CD4-positive, CD25-positive, alpha-beta regulatory T cell (primary cell): ENCODE data around the gene PABPN1L. TPM values are rescaled to one million over a fixed set of nuclear protein-coding genes. Genes with fewer than 3 reads are reported as not detected.

Experiments
- ATAC-seq, 2 donors: fragments of 150-1000 bp; cut with Tn5 transposase; one replicate each; pipeline ENCODE4 v1.10.0; 2021; ENCODE audit warnings: low read depth in 2 of 2, moderate number of reproducible peaks in 2 of 2, moderate library complexity in 1 of 2
- DNase-seq, 3 donors: peaks; one replicate each; pipeline versions ENCODE4 v3.0.0 to v3.0.0-alpha.2; 2012 to 2022; ENCODE audit warnings: mixed read lengths in 1 of 3
- H3K27ac ChIP-seq: one replicate; pipeline ENCODE4 v1.7.0; 2013; ENCODE audit warnings: mild to moderate bottlenecking, low read length; ENCODE audit not compliant: insufficient read depth, poor library complexity, severe bottlenecking
- H3K27me3 ChIP-seq: one replicate; pipeline ENCODE4 v1.7.0; 2013; ENCODE audit warnings: low read length; ENCODE audit not compliant: control insufficient read depth, insufficient read depth
- H3K36me3 ChIP-seq: one replicate; pipeline ENCODE4 v1.7.0; 2013; ENCODE audit warnings: mild to moderate bottlenecking, low read length, moderate library complexity; ENCODE audit not compliant: control insufficient read depth, insufficient read depth
- H3K4me1 ChIP-seq: 2 replicates; pipeline ENCODE4 v1.7.0; 2013; ENCODE audit warnings: mild to moderate bottlenecking, low read length; ENCODE audit not compliant: insufficient read depth, control insufficient read depth, poor library complexity, severe bottlenecking
- H3K4me3 ChIP-seq: one replicate; pipeline ENCODE4 v1.7.0; 2013; ENCODE audit warnings: low read depth, mild to moderate bottlenecking, low read length, moderate library complexity
- H3K9me3 ChIP-seq, 2 experiments: 1 replicate in 1 of 2; 2 replicates in 1 of 2; pipeline ENCODE4 v1.7.0; 2013; ENCODE audit warnings: low read length in 2 of 2, mild to moderate bottlenecking in 1 of 2, moderate library complexity in 1 of 2; ENCODE audit not compliant: control insufficient read depth in 2 of 2
- H3K27ac Mint-ChIP-seq, 3 donors: one replicate each; pipeline ENCODE4 v1.8.0; 2020 to 2022; ENCODE audit warnings: mild to moderate bottlenecking in 3 of 3, mixed read lengths in 3 of 3, moderate library complexity in 2 of 3
- H3K27me3 Mint-ChIP-seq: one replicate; pipeline ENCODE4 v1.8.0; 2022; ENCODE audit warnings: mild to moderate bottlenecking, mixed read lengths
- H3K36me3 Mint-ChIP-seq: one replicate; pipeline ENCODE4 v1.8.0; 2020; ENCODE audit warnings: mixed read lengths
- H3K4me1 Mint-ChIP-seq, 4 donors: one replicate each; pipeline ENCODE4 v1.8.0; 2020 to 2022; ENCODE audit warnings: mixed read lengths in 4 of 4, mild to moderate bottlenecking in 1 of 4
- H3K4me3 Mint-ChIP-seq, 4 donors: one replicate each; pipeline ENCODE4 v1.8.0; 2020 to 2022; ENCODE audit warnings: mild to moderate bottlenecking in 4 of 4, mixed read lengths in 4 of 4, moderate library complexity in 3 of 4
- H3K9me3 Mint-ChIP-seq, 7 donors: one replicate each; pipeline ENCODE4 v1.8.0; 2020 to 2022; ENCODE audit warnings: mixed read lengths in 7 of 7, mild to moderate bottlenecking in 3 of 7, moderate library complexity in 2 of 7
- polyA plus RNA-seq, 4 donors: library from polyadenylated mRNA; unstranded; fragments of 300-500 nt; fragmentation: Illumina TruSeq; gene quantifications; one replicate each; pipeline ENCODE4 v1.2.3, GENCODE V29; 2021
- total RNA-seq: library from RNA; stranded (reverse); gene quantifications from one replicate; pipeline ENCODE4 v1.2.3, GENCODE V29; 2022

PABPN1L gene
- total and polyA plus RNA-seq, 5 donors from 2014 or later = not detected

DNA sequence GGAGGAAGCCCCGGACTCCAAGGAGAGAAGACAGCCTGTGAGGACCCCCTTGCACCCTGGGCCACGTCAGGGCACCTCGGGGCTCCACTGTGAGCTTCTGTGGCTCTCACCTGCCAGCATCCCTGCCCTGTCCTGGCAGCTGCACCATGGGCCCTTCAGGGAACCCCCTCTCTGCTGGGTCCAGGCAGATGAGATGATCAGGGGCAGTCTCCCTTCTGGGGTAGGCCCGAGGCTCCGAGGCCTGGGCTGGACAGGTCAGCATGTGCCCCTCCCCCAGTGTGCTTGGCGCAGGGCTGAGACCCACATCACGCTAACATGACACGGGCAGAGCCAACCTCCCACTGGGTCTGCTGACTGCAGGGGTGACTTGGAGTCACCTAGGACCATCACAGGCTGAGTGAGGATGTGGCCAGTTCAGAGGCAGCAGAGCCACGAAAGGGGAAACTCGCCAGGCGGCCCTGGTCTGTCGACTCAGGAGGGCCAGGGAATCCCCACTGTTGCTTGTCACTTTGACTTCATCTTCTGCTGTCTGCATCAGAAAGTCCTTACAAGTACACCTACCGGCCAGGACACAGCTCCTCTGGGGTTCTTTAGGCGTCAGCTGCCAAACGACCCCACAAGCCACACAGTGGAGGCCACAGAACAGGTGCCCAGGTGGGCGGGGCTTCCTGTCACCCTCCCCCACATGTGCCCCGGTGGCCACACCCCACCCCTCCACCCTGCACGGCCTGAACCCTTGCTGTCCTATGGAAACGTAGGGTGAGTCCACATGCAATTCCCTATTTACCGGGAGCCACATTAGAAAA is 12.0 kb downstream of the PABPN1L start:
- H3K4me1 ChIP-seq = peaks cover 36% of the 10 kb centered on the region
- Mint-ChIP-seq H3K27ac (peak overlapping the region in 2 of 3 donors; percentile 63 to 88), H3K4me3 (peak overlapping the region; percentile 81 to 90 (median 86)), H3K4me1 (peaks cover 4 to 46% (median 16%) of the 10 kb centered on the region in 4 donors), H3K27me3 (no peaks in the 10 kb centered on the region), H3K36me3 (no peaks in the 10 kb centered on the region), H3K9me3 (no peaks in the 10 kb centered on the region)
- H3K27ac ChIP-seq = no peak overlapping the region
- ATAC-seq = no peak
- no peaks in the 10 kb centered on the region for H3K9me3 ChIP-seq
- peaks cover 6% of the 10 kb centered on the region for H3K36me3 ChIP-seq
- no peaks in the 10 kb centered on the region for H3K27me3 ChIP-seq
- no peak overlapping the region for H3K4me3 ChIP-seq
- peak in 2 of 3 donors; percentile 14 to 32 for DNase-seq

- no peak overlapping the region for H3K27ac ChIP-seq
- peak overlapping the region in 1 of 4 donors; percentile 58 for H3K4me3 Mint-ChIP-seq
- no peaks in the 10 kb centered on the region for H3K27me3 ChIP-seq
- no peak for ATAC-seq
- no peaks in the 10 kb centered on the region for H3K36me3 Mint-ChIP-seq
- H3K9me3 ChIP-seq = no peaks in the 10 kb centered on the region
- H3K9me3 Mint-ChIP-seq = no peaks in the 10 kb centered on the region
- H3K4me3 ChIP-seq = no peak overlapping the region
- H3K4me1 ChIP-seq = peaks cover 34% of the 10 kb centered on the region
- H3K27me3 Mint-ChIP-seq = no peaks in the 10 kb centered on the region
- DNase-seq = no peak
- peaks cover 2% of the 10 kb centered on the region for H3K36me3 ChIP-seq
- peaks cover 4 to 36% (median 14%) of the 10 kb centered on the region in 4 donors for H3K4me1 Mint-ChIP-seq
- no peak overlapping the region for H3K27ac Mint-ChIP-seq
Measured at GRCh38 chr16:88853325-88853941, 13.0 kb downstream of the PABPN1L start.

- H3K27ac ChIP-seq = no peak overlapping the region
- H3K36me3 Mint-ChIP-seq = no peaks in the 10 kb centered on the region
- peaks cover 20% of the 10 kb centered on the region for H3K4me1 ChIP-seq
- no peaks in the 10 kb centered on the region for H3K27me3 Mint-ChIP-seq
- H3K27me3 ChIP-seq = no peaks in the 10 kb centered on the region
- no peaks in the 10 kb centered on the region for H3K9me3 ChIP-seq
- ATAC-seq = no peak
- H3K27ac Mint-ChIP-seq = no peak overlapping the region
- no peak for DNase-seq
- H3K9me3 Mint-ChIP-seq = no peaks in the 10 kb centered on the region
- no peak overlapping the region for H3K4me3 ChIP-seq
- H3K4me3 Mint-ChIP-seq = no peak overlapping the region
- peaks cover 2% of the 10 kb centered on the region for H3K36me3 ChIP-seq
- peaks cover 4 to 26% (median 7%) of the 10 kb centered on the region in 4 donors for H3K4me1 Mint-ChIP-seq
Measured at GRCh38 chr16:88851616-88852015, 14.8 kb downstream of the PABPN1L start.

DNA sequence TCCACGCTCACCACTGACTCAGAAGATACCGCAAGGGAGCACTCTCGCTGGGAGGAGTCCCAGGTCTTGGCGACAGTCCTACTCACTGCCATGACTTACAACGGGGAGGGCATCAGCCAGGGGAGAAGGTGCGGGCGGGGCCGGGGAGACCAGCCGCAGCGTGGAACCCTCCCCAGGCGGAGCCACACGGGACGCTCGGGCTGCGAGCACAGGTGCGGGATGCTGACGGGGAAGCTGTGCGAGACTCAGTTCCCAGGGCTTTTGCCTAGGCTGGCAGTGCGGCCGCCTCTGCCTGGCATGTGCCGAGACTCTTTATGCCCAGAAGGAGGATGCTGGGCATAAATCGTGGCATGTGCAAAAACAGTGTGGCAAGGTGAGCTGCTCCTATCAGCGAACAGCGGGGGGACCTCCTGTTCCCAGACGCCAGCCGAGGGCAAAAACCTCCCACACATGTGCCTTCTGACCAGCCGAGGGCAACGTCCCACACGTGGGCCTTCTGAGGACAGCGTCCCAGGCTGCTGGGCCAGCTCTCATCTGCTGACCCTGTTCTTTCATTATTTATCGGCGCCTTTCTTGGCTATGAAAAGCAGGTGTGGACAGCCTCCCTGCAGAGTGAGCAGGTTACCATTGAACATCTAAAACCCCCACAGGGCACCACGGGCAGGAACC is 15.8 kb downstream of the PABPN1L start:
- no peaks in the 10 kb centered on the region for H3K9me3 Mint-ChIP-seq
- Histone ChIP-seq H3K27ac (no peak overlapping the region), H3K27me3 (no peaks in the 10 kb centered on the region), H3K36me3 (peaks cover 2% of the 10 kb centered on the region), H3K9me3 (no peaks in the 10 kb centered on the region), H3K4me3 (no peak overlapping the region), H3K4me1 (peaks cover 14% of the 10 kb centered on the region)
- no peak for ATAC-seq
- H3K27me3 Mint-ChIP-seq = no peaks in the 10 kb centered on the region
- peak overlapping the region in 1 of 4 donors; percentile 4 for H3K4me3 Mint-ChIP-seq
- peak overlapping the region in 1 of 3 donors; percentile 32 for H3K27ac Mint-ChIP-seq
- DNase-seq = no peak
- H3K36me3 Mint-ChIP-seq = no peaks in the 10 kb centered on the region
- peaks cover 4 to 24% (median 7%) of the 10 kb centered on the region in 4 donors for H3K4me1 Mint-ChIP-seq

GRCh38 chr16:88848557-88848956 is 17.9 kb downstream of the PABPN1L start:
- Histone ChIP-seq H3K4me3 (no peak overlapping the region), H3K4me1 (no peaks in the 10 kb centered on the region), H3K36me3 (peaks cover 2% of the 10 kb centered on the region), H3K27ac (no peak overlapping the region), H3K9me3 (no peaks in the 10 kb centered on the region), H3K27me3 (no peaks in the 10 kb centered on the region)
- H3K4me1 Mint-ChIP-seq = peaks cover 0 to 10% (median under 1%) of the 10 kb centered on the region in 4 donors
- ATAC-seq = no peak
- no peaks in the 10 kb centered on the region for H3K9me3 Mint-ChIP-seq
- H3K27ac Mint-ChIP-seq = peak overlapping the region in 1 of 3 donors; percentile 9
- H3K36me3 Mint-ChIP-seq = no peaks in the 10 kb centered on the region
- no peak for DNase-seq
- H3K27me3 Mint-ChIP-seq = no peaks in the 10 kb centered on the region
- no peak overlapping the region for H3K4me3 Mint-ChIP-seq

DNA sequence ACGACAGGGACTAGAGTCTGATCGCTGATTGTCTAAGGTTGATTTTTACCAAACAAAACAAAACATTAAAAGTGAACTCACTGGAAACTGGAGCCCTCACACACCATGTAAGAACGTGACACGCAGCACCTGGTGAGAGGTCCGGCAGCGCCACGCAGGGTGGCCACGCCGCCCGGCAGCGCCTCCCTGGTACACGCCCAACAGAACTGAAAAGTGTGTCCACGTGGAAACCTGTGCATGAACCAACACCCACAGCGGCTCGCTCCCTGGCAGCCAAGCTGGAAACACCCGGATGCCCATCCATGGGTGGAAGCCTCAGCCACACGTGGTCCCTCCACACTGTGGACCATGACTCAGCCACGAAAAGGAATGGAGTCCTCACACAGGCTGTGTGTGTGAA is 18.8 kb downstream of the PABPN1L start:
- H3K36me3 ChIP-seq = peaks cover 2% of the 10 kb centered on the region
- H3K27me3 ChIP-seq = no peaks in the 10 kb centered on the region
- no peaks in the 10 kb centered on the region for H3K27me3 Mint-ChIP-seq
- H3K27ac ChIP-seq = no peak overlapping the region
- no peak overlapping the region for H3K4me3 Mint-ChIP-seq
- H3K9me3 ChIP-seq = no peaks in the 10 kb centered on the region
- H3K4me3 ChIP-seq = no peak overlapping the region
- H3K4me1 Mint-ChIP-seq = peaks cover 0 to 9% (median under 1%) of the 10 kb centered on the region in 4 donors
- H3K4me1 ChIP-seq = no peaks in the 10 kb centered on the region
- DNase-seq = no peak
- H3K36me3 Mint-ChIP-seq = no peaks in the 10 kb centered on the region
- no peak overlapping the region for H3K27ac Mint-ChIP-seq
- no peak for ATAC-seq
- H3K9me3 Mint-ChIP-seq = no peaks in the 10 kb centered on the region

DNA sequence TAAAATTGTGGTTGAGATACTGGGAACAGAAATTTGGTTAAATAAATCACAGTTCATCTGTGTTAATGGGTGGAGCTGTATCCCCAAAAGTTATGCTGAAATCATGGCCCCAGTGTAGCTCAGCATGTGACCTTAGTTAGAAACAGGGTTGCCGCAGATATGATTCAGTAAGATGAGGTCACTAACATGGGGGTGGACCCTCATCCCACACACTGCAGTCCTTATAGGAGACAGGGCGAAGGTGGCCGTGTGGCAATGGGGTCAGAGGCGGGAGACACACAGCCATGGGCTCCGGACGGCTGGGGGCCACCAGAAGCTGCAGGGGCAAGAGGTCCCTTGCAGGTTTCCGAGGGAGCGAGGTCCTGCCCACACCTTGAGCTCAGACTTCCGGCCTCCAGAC is 20.4 kb downstream of the PABPN1L start:
- DNase-seq (no peak), ATAC-seq (no peak)
- H3K36me3 ChIP-seq = peaks cover 2% of the 10 kb centered on the region
- peaks cover 4% of the 10 kb centered on the region for H3K4me1 ChIP-seq
- no peaks in the 10 kb centered on the region for H3K9me3 ChIP-seq
- H3K4me3 Mint-ChIP-seq = no peak overlapping the region
- no peak overlapping the region for H3K27ac Mint-ChIP-seq
- no peaks in the 10 kb centered on the region for H3K36me3 Mint-ChIP-seq
- no peak overlapping the region for H3K4me3 ChIP-seq
- H3K27me3 ChIP-seq = no peaks in the 10 kb centered on the region
- H3K9me3 Mint-ChIP-seq = no peaks in the 10 kb centered on the region
- no peaks in the 10 kb centered on the region for H3K27me3 Mint-ChIP-seq
- no peak overlapping the region for H3K27ac ChIP-seq
- H3K4me1 Mint-ChIP-seq = peaks cover 0 to 3% (median 0%) of the 10 kb centered on the region in 4 donors
